Activated CD8-positive, alpha-beta T cell treated with anti-CD3 and anti-CD28 coated beads for 36 hours (primary cell): ENCODE measurements around the gene ITGA1. TPM values are rescaled to one million over a fixed set of nuclear protein-coding genes. Genes with fewer than 3 reads are reported as not detected.

Experiments used
- ATAC-seq: fragments of 200-7000 bp; cut with Tn5 transposase; one replicate; pipeline ENCODE4 v1.10.0; 2021; ENCODE audit warnings: mild to moderate bottlenecking, moderate library complexity
- CTCF ChIA-PET: fragments of 350-600 bp; sonication (Branson Sonifier 250); formaldehyde crosslinking; loops from one replicate; lab custom pipeline; 2021; ENCODE audit warnings: antibody characterized with exemption; lab: Charles Lee
- POLR2A ChIA-PET: fragments of 350-600 bp; sonication (Branson Sonifier 250); formaldehyde crosslinking; loops from one replicate; lab custom pipeline; 2021; ENCODE audit warnings: antibody characterized with exemption; lab: Charles Lee
- DNase-seq: peaks from one replicate; pipeline ENCODE4 v3.0.0-alpha.2; 2020
- H3K27ac Mint-ChIP-seq: one replicate; pipeline ENCODE4 v1.8.0; 2021; ENCODE audit warnings: mild to moderate bottlenecking, mixed read lengths
- H3K27me3 Mint-ChIP-seq: one replicate; pipeline ENCODE4 v1.8.0; 2021; ENCODE audit warnings: mixed read lengths
- H3K36me3 Mint-ChIP-seq: one replicate; pipeline ENCODE4 v1.8.0; 2021; ENCODE audit warnings: low read depth, mixed read lengths
- H3K4me1 Mint-ChIP-seq: one replicate; pipeline ENCODE4 v1.8.0; 2021; ENCODE audit warnings: low read depth, mixed read lengths
- H3K4me3 Mint-ChIP-seq: one replicate; pipeline ENCODE4 v1.8.0; 2021; ENCODE audit warnings: mild to moderate bottlenecking, moderate library complexity, mixed read lengths
- H3K9me3 Mint-ChIP-seq: one replicate; pipeline ENCODE4 v1.8.0; 2021; ENCODE audit warnings: mixed read lengths
- CTCF ChIP-seq: fragments of 200-600 bp; IDR thresholded peaks from one replicate; pipeline ENCODE4 v1.8.0; 2022; ENCODE audit warnings: antibody characterized with exemption, mild to moderate bottlenecking
- intact Hi-C: fragments of 100-400 bp; cut with micrococcal nuclease; formaldehyde crosslinking; loops from one replicate; pipeline ENCODE4 v1.10.0; 2022
- total RNA-seq, 2 experiments: library from RNA; stranded (reverse); gene quantifications; one replicate each; pipeline ENCODE4 v1.2.3, GENCODE V29; 2021

The ITGA1 gene
- total RNA-seq, 2 experiments from 2014 or later, result 5.1 to 6.0 TPM

GRCh38 chr5:52903142-52903541 is 115.4 kb downstream of the ITGA1 start:
- Mint-ChIP-seq H3K36me3 (peaks cover 10% of the 10 kb centered on the region), H3K9me3 (peaks cover 11% of the 10 kb centered on the region), H3K27ac (no peak overlapping the region), H3K4me1 (peaks cover 3% of the 10 kb centered on the region), H3K4me3 (no peak overlapping the region), H3K27me3 (no peaks in the 10 kb centered on the region)
- no peak for DNase-seq
- TF ChIP-seq CTCF, result no peak
- ATAC-seq, result no peak
- CTCF ChIA-PET, result interaction anchor here (1.6 kb wide), 1 partner anchor 210 kb away, joined by 3 read pairs; no protein-coding TSS in a partner anchor
- POLR2A ChIA-PET, result no interaction called here
- intact Hi-C loops, result no loop called here

GRCh38 chr5:52906343-52906742 is 118.6 kb downstream of the ITGA1 start:
- no peak overlapping the region for H3K4me3 Mint-ChIP-seq
- no peak overlapping the region for H3K27ac Mint-ChIP-seq
- ATAC-seq (no peak), DNase-seq (no peak)
- no peak for TF ChIP-seq CTCF
- peaks cover 8% of the 10 kb centered on the region for H3K9me3 Mint-ChIP-seq
- peaks cover 3% of the 10 kb centered on the region for H3K4me1 Mint-ChIP-seq
- H3K36me3 Mint-ChIP-seq, result peaks cover 4% of the 10 kb centered on the region
- intact Hi-C loops, result no loop called here
- POLR2A ChIA-PET, result no interaction called here
- no peaks in the 10 kb centered on the region for H3K27me3 Mint-ChIP-seq
- CTCF ChIA-PET, result no interaction called here

- no peak overlapping the region for H3K27ac Mint-ChIP-seq
- POLR2A ChIA-PET, result no interaction called here
These were observed 119.1 kb downstream of the ITGA1 start for GRCh38 chr5:52906845-52907244.

GRCh38 chr5:52909192-52909591 is 121.5 kb downstream of the ITGA1 start:
- no peak for DNase-seq
- no peaks in the 10 kb centered on the region for H3K9me3 Mint-ChIP-seq
- ChIA-PET POLR2A (no interaction called here), CTCF (interaction anchor here (1.5 kb wide), 1 partner anchor 215 kb away, joined by 4 read pairs; no protein-coding TSS in a partner anchor)
- no peak for TF ChIP-seq CTCF
- no peaks in the 10 kb centered on the region for H3K36me3 Mint-ChIP-seq
- H3K27ac Mint-ChIP-seq, result no peak overlapping the region
- H3K27me3 Mint-ChIP-seq, result no peaks in the 10 kb centered on the region
- intact Hi-C loops, result no loop called here
- H3K4me1 Mint-ChIP-seq, result peaks cover 3% of the 10 kb centered on the region
- ATAC-seq, result no peak
- H3K4me3 Mint-ChIP-seq, result no peak overlapping the region

More at GRCh38 chr5:52906845-52907244, 119.1 kb downstream of the ITGA1 start:
- intact Hi-C loops, result no loop called here
- no peak for DNase-seq
- ATAC-seq, result no peak
- peaks cover 3% of the 10 kb centered on the region for H3K4me1 Mint-ChIP-seq
- no peak for TF ChIP-seq CTCF
- no peak overlapping the region for H3K4me3 Mint-ChIP-seq
- no peaks in the 10 kb centered on the region for H3K27me3 Mint-ChIP-seq
- H3K36me3 Mint-ChIP-seq, result peaks cover 2% of the 10 kb centered on the region
- CTCF ChIA-PET, result interaction anchor here (0.7 kb wide), 1 partner anchor 9 kb away, joined by 3 read pairs; no protein-coding TSS in a partner anchor
- H3K9me3 Mint-ChIP-seq, result peaks cover 5% of the 10 kb centered on the region

GRCh38 chr5:52910071-52910470 is 122.4 kb downstream of the ITGA1 start:
- intact Hi-C loops, result no loop called here
- no peak for TF ChIP-seq CTCF
- Mint-ChIP-seq H3K9me3 (no peaks in the 10 kb centered on the region), H3K36me3 (no peaks in the 10 kb centered on the region), H3K27me3 (no peaks in the 10 kb centered on the region), H3K4me3 (no peak overlapping the region), H3K27ac (no peak overlapping the region), H3K4me1 (peaks cover 5% of the 10 kb centered on the region)
- DNase-seq (no peak), ATAC-seq (no peak)
- ChIA-PET POLR2A (no interaction called here), CTCF (no interaction called here)
